Esophagus muscularis mucosa (tissue), 4 donors: ENCODE measurements around the gene ATP7B. TPM values are rescaled to one million over a fixed set of nuclear protein-coding genes. Genes with fewer than 3 reads are reported as not detected.

Source experiments
- DNase-seq: peaks from one replicate; pipeline ENCODE4 v3.0.0-alpha.2; 2017; ENCODE audit errors: extremely low spot score
- H3K27ac ChIP-seq, 4 donors: fragments of 200-600 bp; sonication (generic); replicated peaks in 1 of 4; 1 replicate in 3 of 4; 2 replicates in 1 of 4; pipeline ENCODE4 v1.5.1; 2016 to 2019; ENCODE audit warnings: mild to moderate bottlenecking in 1 of 4
- H3K27me3 ChIP-seq, 4 donors: fragments of 200-600 bp; sonication (generic); one replicate each; pipeline versions ENCODE4 v1.5.1 to v1.6.0; 2016 to 2019
- H3K36me3 ChIP-seq, 4 donors: fragments of 200-600 bp; sonication (generic); one replicate each; pipeline ENCODE4 v1.5.1; 2016 to 2019
- H3K4me1 ChIP-seq, 4 donors: fragments of 200-600 bp; sonication (generic); one replicate each; pipeline ENCODE4 v1.5.1; 2016 to 2019
- H3K4me3 ChIP-seq, 4 donors: fragments of 200-600 bp; sonication (generic); 1 replicate in 2 of 4; 2 replicates in 2 of 4; pipeline ENCODE4 v1.5.1; 2016 to 2019; ENCODE audit warnings: mild to moderate bottlenecking in 4 of 4, moderate library complexity in 1 of 4
- H3K9me3 ChIP-seq, 4 donors: fragments of 200-600 bp; sonication (generic); 1 replicate in 3 of 4; 2 replicates in 1 of 4; pipeline ENCODE4 v1.5.1; 2016 to 2019
- CTCF ChIP-seq, 3 experiments: fragments of 200-600 bp in 2 of 3; fragments of 450-650 bp in 1 of 3; sonication (generic) in 2 of 3; IDR thresholded peaks; one replicate each; pipeline ENCODE4 v1.5.1; 2017 to 2019; ENCODE audit warnings: antibody characterized with exemption in 3 of 3, mild to moderate bottlenecking in 2 of 3, moderate library complexity in 1 of 3
- EP300 ChIP-seq: sonication (generic); formaldehyde crosslinking; IDR thresholded peaks from one replicate; pipeline ENCODE4 v1.6.1; 2017; ENCODE audit warnings: antibody characterized with exemption
- POLR2A ChIP-seq: fragments of 450-650 bp; IDR thresholded peaks from one replicate; pipeline ENCODE4 v1.6.1; 2017; ENCODE audit warnings: antibody characterized with exemption, moderate library complexity, mild to moderate bottlenecking, low read depth
- POLR2AphosphoS5 ChIP-seq, 2 donors: sonication (generic); formaldehyde crosslinking; IDR thresholded peaks; one replicate each; pipeline ENCODE4 v1.6.1; 2017; ENCODE audit warnings: antibody characterized with exemption in 2 of 2
- WGBS: methylation state at CpG from one replicate; pipeline ENCODE4 v1.1.5; 2018; 5-methylcytosine and 5-hydroxymethylcytosine counted together
- intact Hi-C: fragments of 100-400 bp; cut with DNase I; formaldehyde crosslinking; loops from one replicate; pipeline ENCODE4 v1.15.1; 2023
- total RNA-seq, 4 donors: library from RNA; depleted of rRNA; stranded (reverse); fragments of >200 nt; gene quantifications; one replicate each; pipeline versions ENCODE4 v1.1.0 to v1.2.1, GENCODE V29; 2016

ATP7B gene
- total RNA-seq, 4 donors from 2014 or later: 2.5 to 5.2 (median 4.4) TPM

GRCh38 chr13:52029569-52029968 is 18.3 kb upstream of the ATP7B start:
- TF ChIP-seq POLR2A (no peak), EP300 (no peak), CTCF (IDR thresholded peaks at IDR 0.05) (no peak), POLR2AphosphoS5 (IDR thresholded peaks at IDR 0.05) (no peak)
- DNase-seq: no peak
- peaks cover 0 to 28% (median 20%) of the 10 kb centered on the region in 4 donors for H3K36me3 ChIP-seq
- H3K9me3 ChIP-seq: no peaks in the 10 kb centered on the region
- peaks cover 0 to 18% (median 0%) of the 10 kb centered on the region in 4 donors for H3K4me1 ChIP-seq
- WGBS: 98% methylated on average over 4 of the region's 4 CpGs
- H3K27ac ChIP-seq: no peak overlapping the region
- no peak overlapping the region for H3K4me3 ChIP-seq
- H3K27me3 ChIP-seq: no peaks in the 10 kb centered on the region
- intact Hi-C loops: no loop called here

DNA sequence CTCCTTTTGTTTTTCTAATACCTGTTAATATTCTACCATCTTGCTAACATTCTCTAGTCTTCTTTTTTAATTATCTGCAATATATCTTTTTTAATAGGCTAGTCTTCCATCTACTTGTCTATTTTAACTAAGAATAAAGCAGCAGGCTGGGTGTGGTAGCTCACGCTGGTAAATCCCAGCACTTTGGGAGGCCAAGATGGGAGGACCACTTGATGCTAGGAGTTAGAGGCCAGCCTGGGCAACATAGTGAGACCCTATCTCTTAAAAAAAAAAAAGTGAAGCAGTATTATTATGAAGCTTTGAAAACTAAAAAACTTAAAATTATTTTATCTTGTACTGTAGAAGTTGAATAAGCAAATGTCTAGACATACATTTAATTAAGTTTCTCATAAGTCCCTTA is 16.6 kb upstream of the ATP7B start:
- H3K27me3 ChIP-seq: no peaks in the 10 kb centered on the region
- H3K4me1 ChIP-seq: peaks cover 0 to 18% (median 0%) of the 10 kb centered on the region in 4 donors
- no peak overlapping the region for H3K4me3 ChIP-seq
- peaks cover 0 to 42% (median 32%) of the 10 kb centered on the region in 4 donors for H3K36me3 ChIP-seq
- H3K9me3 ChIP-seq: no peaks in the 10 kb centered on the region
- no peak for DNase-seq
- intact Hi-C loops: no loop called here
- TF ChIP-seq POLR2A: no peak
- TF ChIP-seq EP300: no peak
- TF ChIP-seq CTCF (IDR thresholded peaks at IDR 0.05): no peak
- no peak for TF ChIP-seq POLR2AphosphoS5 (IDR thresholded peaks at IDR 0.05)
- no peak overlapping the region for H3K27ac ChIP-seq
- WGBS: 100% methylated on average over 1 of the region's 1 CpG

DNA sequence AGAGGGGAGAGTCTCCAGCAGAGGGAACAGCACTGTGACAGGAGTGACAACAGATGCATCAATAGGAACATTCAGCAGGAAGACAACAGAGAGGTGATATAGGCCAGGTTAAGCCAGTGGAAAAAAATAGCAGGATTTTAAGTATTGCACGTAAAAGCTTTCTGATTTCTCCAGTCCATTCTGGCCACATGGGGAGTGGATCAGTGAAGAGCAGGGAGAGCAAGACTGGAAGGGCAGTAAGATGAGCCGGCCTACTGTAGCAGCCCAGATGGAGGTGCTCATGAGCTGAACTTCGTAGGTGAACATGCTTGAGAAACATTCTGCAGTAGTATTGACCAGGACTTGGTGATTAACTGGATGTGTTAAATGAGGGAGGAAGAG is 15.0 kb upstream of the ATP7B start:
- DNase-seq: no peak
- H3K9me3 ChIP-seq: no peaks in the 10 kb centered on the region
- H3K36me3 ChIP-seq: peaks cover 0 to 55% (median 43%) of the 10 kb centered on the region in 4 donors
- intact Hi-C loops: no loop called here
- peaks cover 0 to 18% (median 0%) of the 10 kb centered on the region in 4 donors for H3K4me1 ChIP-seq
- H3K4me3 ChIP-seq: no peak overlapping the region
- TF ChIP-seq EP300 (no peak), CTCF (IDR thresholded peaks at IDR 0.05) (no peak), POLR2A (no peak), POLR2AphosphoS5 (IDR thresholded peaks at IDR 0.05) (no peak)
- 90% methylated on average over 3 of the region's 3 CpGs for WGBS
- H3K27me3 ChIP-seq: no peaks in the 10 kb centered on the region
- H3K27ac ChIP-seq: no peak overlapping the region

DNA sequence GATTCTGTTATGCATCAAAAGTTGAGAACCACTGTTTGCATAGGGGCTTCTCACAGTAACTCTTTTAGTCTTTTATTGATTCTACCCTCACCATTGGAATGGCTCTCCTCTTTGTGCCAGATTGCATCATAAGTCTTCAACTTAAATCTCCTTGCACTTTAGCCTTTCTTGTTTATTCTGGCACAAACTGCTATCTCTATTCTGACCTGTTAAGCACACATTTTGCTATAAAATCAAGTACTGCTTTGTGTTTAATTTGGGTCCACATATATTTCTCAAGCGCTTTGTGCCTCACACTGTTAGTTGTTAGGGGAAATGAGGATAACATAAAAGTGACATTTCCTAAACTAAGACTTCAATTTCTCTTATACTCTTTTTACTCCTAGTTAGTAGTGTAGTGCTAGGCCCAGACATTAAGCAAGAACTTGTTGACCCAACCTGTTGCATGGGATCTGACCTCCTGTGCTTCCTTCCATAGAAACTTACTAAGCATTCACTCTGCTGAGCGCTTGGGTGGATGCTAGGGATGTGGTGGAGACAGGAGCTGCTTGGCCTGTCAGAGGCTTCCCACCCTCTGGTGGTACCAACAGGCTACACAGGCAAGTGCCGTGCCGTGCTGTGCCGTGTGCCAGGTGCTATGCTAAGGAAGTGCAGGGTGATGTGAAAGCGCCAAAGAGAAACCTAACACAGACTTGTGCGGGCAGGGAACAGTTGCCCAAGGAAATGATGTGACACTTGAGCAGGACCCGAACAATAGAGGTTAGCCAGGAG is 14.4 kb upstream of the ATP7B start:
- H3K27me3 ChIP-seq: no peaks in the 10 kb centered on the region
- TF ChIP-seq POLR2A (no peak), POLR2AphosphoS5 (IDR thresholded peaks at IDR 0.05) (no peak), EP300 (no peak), CTCF (IDR thresholded peaks at IDR 0.05) (no peak)
- H3K36me3 ChIP-seq: peaks cover 1 to 60% (median 48%) of the 10 kb centered on the region in 4 donors
- WGBS: 98% methylated on average over 7 of the region's 8 CpGs
- H3K4me3 ChIP-seq: no peak overlapping the region
- intact Hi-C loops: no loop called here
- no peak overlapping the region for H3K27ac ChIP-seq
- DNase-seq: no peak
- no peaks in the 10 kb centered on the region for H3K9me3 ChIP-seq
- peaks cover 0 to 18% (median 0%) of the 10 kb centered on the region in 4 donors for H3K4me1 ChIP-seq
